Fibroblast of skin of left quadriceps (primary cell): Measurements from ENCODE around the gene VAC14.
"Not testable (repeated sequence)": the region's sequence is repeated elsewhere in the genome, so short reads cannot be mapped to it uniquely, and the experiment has no call there.

Experiments
- DNase-seq, 2 experiments: peaks; one replicate each; pipeline ENCODE4 v3.0.0-alpha.2; 2013; ENCODE audit warnings: low read depth in 2 of 2

The VAC14 gene

DNA sequence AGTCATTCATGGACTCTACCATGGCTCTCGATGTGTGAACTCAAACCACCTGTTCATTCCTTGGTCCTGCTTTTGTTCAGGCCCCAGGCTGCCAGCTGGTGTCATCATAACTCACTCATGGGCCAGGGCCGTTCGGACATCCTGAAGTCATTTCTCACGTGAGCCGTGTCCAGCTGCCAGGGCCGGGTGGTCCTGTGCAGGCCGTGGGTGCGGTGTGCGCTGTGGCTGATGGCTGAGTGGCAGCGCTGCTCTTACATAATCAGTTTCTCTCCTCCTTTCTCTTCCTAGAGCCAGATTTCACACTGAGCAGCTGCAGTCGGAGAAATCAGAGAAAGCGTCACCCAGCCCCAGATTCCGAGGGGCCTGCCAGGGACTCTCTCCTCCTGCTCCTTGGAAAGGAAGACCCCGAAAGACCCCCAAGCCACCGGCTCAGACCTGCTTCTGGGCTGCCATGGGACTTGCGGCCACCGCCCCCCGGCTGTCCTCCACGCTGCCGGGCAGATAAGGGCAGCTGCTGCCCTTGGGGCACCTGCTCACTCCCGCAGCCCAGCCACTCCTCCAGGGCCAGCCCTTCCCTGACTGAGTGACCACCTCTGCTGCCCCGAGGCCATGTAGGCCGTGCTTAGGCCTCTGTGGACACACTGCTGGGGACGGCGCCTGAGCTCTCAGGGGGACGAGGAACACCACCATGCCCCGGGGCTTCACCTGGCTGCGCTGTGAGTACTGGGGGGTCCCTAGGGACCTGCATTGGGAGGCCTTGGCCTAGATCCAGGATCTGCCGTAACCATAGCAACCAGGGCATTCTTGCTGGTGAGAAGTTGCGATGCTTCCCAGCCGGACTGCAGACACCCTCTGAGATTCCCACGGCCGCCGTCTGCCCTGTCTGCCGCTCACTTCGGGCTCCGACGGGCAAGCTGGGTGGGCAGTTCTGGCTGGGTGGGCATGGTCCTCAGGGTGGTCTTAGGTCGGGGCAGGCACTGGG is 154.4 kb downstream of the VAC14 start, which contains the start of gene IL34:
TSS of gene IL34 (plus strand) at position 300 of the 982 bp plus-strand sequence. CDS start at position 689, 389 bp downstream.
- no peak for DNase-seq

DNA sequence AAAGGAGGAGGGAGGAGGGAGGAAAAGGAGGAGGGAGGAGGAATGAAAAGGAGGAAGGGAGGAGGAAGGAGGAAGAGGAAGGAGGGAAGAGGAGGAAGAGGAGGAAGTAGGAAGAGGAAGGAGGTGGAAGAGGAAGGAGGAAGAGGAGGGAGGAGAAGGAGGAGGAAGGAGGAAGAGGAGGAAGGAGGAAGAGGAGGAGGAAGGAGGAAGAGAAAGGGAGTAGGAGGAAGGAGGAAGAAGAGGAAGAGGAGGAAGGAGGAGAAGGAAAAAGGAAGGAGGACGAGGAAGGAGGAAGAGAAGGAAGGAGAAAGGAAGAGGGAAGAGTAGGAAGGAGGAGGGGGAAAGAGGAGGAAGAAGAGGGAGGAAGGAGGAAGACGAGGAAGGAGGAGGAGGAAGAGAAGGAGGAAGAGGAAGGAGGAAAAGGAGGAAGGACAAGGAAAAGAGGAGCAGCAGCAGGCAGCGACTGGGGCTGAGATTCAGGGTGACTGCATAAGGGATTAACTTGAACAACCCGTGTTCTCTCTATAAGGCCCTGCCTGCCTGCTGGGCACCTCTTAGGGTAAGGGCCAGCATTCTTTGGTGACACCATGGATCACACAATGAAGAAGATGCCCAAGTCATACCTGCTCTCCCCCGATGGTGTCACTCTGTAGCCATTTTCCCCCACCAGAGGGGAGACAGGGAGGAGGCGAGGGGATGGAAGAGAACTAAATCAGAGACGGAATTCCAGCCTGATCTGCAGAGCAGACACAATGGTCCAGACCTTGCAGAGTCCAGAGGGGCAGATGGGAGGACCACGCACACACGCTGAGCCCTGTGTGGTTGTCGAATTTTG is 156.0 kb downstream of the VAC14 start:
- DNase-seq, result no peak

DNA sequence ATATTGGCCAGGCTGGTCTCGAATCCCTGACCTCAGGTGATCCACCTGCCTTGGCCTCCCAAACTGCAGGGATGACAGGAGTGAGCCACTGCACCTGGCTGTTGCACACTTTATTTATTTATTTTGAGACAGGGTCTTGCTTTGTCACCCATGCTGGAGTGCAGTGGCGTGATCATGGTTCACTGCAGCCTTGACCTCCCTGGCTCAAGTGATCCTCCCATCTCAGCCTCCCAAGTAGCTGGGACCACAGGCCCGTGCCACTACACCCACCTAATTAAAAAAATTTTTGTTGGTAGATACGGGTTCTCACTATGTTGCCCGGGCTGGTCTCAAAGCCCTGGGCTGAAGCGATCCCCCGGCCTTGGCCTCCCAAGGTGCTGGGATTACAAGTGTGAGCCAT is 157.7 kb downstream of the VAC14 start:
- DNase-seq, result not testable (repeated sequence)

DNA sequence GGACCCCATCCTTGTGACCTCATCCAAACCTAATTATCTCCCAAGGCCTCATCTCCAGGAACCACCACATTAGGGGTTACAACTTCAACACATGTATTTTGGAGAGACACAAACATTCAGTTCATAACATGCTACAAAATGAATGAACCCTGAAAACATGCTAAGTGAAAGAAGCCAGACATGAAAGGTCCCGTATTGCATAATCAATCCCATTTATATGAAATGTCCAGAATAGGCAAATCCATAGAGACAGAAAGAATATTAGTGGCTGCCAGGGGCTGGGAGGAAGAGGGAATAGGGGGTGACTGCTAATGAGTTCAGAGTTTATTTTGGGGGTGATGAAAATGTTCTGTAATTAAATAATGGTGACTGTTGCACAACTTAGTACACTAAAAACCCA is 158.3 kb downstream of the VAC14 start:
- DNase-seq, result no peak

DNA sequence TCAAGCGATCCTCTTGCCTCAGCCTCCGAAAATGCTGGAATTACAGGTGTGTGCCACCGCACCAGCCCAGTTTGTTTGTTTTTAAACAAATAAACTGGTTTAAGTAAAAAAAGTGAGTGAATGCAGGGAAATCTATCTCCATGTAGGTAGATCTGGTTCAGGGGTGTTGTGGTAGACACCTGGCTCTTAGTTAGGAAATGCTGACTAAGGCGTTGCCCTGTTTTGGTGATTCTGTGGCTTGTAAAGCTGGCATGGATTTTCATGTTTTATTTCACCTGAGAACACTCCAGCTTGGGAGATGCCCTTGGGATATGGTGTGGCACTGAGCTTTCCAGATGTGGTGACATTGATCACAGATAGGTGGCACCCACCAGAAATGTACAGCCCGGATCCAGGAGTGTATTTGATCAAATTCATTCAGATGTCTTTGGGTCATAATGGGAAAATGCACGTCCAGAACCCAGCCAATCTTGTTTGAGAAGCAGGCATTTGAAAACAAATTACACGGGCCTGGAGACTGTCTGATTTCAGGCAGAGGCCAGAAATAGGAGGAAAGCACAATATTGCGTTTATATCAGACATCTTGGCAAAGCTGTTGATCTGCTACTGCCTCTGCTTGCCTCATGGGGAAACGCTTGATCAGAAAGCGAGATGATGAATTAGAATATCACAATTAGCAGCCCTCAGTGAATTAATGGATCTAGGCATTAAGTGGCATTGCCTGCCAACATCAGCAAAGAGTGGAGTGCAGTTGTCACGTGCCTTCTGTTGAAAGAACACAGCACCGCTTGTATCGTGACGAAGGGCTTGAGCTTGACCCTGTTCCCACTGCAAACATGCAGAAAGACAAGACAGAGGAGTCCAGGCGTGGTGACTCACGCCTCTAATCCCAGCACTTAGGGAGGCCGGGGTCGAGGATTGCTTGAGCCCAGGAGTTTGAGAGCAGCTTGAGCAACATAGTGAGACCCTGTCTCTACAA is 161.9 kb downstream of the VAC14 start:
- no peak for DNase-seq
